Measurements from ENCODE around the gene INHBE. TPM values are rescaled to one million over a fixed set of nuclear protein-coding genes. Genes with fewer than 3 reads are reported as not detected.
A peak's percentile ranks its signal among the peaks of the same experiment; 100 is the strongest.

INHBE gene
- total RNA-seq, 1 donor from 2014 or later: 0.27 TPM

DNA sequence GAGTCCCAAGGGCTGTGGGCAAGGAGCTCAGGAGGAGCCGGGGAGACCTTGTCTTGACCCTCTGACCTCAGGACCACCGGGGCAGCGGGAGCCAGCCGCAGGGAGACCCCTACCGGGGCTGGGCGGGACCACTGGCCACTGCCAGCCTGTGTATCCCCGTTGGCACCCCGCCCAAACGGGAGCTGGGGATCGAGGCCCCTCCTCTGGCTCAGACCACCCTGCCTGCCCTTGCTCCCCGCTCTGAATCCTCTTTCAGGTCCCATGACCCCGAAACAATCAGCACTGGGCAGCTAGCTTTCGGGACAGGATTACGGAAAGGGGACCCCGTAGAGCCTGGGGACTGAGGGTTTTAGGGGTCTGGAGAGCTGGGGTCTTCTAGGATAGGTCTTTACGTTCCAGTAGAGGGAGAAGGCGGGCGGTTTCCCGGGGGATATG lies 5.8 kb downstream of the INHBE start:
- Mint-ChIP-seq H3K27me3 (peaks cover 23% of the 10 kb centered on the region), H3K4me1 (ENCODE audit: unreplicated experiment) (peaks cover 26% of the 10 kb centered on the region), H3K36me3 (no peaks in the 10 kb centered on the region), H3K9me3 (no peaks in the 10 kb centered on the region), H3K4me3 (peak overlapping the region; percentile 93), H3K27ac (peak overlapping the region; percentile 90)
- TF ChIP-seq, protein P1, sequence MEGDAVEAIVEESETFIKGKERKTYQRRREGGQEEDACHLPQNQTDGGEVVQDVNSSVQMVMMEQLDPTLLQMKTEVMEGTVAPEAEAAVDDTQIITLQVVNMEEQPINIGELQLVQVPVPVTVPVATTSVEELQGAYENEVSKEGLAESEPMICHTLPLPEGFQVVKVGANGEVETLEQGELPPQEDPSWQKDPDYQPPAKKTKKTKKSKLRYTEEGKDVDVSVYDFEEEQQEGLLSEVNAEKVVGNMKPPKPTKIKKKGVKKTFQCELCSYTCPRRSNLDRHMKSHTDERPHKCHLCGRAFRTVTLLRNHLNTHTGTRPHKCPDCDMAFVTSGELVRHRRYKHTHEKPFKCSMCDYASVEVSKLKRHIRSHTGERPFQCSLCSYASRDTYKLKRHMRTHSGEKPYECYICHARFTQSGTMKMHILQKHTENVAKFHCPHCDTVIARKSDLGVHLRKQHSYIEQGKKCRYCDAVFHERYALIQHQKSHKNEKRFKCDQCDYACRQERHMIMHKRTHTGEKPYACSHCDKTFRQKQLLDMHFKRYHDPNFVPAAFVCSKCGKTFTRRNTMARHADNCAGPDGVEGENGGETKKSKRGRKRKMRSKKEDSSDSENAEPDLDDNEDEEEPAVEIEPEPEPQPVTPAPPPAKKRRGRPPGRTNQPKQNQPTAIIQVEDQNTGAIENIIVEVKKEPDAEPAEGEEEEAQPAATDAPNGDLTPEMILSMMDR (conservative IDR thresholded peaks at IDR 0.05): peak; percentile 26
- DNase-seq (ENCODE audit: extremely low spot score, unreplicated experiment): no peak

DNA sequence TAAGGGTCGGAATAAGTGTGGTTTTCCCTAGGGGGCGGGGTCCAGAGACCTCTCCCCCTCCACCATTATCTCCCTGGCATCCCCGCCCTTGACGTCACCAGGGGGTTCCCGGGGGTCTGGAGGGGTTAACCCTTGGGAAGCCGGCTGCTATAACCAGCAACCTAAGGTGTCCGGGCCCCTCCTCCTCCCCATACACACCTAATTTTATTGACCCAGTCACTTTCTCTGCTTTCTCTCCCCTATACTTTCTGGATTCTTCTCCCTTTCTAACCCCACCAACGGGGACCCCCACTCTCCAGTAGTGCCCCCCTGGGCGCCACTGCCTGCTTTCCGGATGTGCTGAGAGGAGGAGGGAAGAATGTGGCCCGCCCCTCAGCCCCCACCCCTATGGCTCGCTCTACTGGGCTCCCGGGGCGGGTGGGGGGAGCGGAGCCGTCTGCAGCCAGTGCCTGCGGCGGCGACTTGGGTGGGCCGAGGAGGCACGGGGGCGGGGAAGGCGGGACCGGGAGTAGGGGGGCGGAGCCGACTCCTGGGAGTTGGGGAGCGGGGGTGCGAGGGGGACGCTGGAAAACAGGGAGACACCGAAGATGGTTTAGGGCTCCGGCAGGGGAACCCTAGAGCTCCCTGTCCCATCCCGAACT lies 6.3 kb downstream of the INHBE start:
- TF ChIP-seq, protein P1 (conservative IDR thresholded peaks at IDR 0.05): no peak
- Mint-ChIP-seq H3K9me3 (no peaks in the 10 kb centered on the region), H3K27ac (peak overlapping the region; percentile 90), H3K27me3 (peaks cover 22% of the 10 kb centered on the region), H3K4me1 (ENCODE audit: unreplicated experiment) (peaks cover 21% of the 10 kb centered on the region), H3K4me3 (peak overlapping the region; percentile 93), H3K36me3 (no peaks in the 10 kb centered on the region)
- peak; percentile 85 for DNase-seq (ENCODE audit: extremely low spot score, unreplicated experiment)

DNA sequence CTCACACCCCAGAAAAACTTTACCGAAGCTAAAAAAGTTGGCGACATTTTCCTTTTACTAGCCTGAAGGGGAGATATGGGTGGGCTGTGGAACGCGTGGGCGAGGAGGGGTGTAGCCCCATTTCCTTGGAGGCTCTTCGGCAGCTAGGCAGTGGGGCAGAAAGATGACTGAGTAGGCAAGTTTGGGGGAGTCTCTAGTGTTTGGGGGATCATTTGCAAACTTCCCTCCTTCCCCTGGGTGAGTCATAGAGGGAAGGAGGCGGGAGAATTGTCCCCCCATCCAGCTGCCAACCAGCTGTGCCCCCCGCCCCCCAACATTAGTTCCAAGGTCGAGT lies 6.8 kb downstream of the INHBE start:
- Mint-ChIP-seq H3K27ac (peak overlapping the region; percentile 90), H3K36me3 (no peaks in the 10 kb centered on the region), H3K4me1 (ENCODE audit: unreplicated experiment) (peaks cover 21% of the 10 kb centered on the region), H3K27me3 (peaks cover 23% of the 10 kb centered on the region), H3K4me3 (peak overlapping the region; percentile 93), H3K9me3 (no peaks in the 10 kb centered on the region)
- TF ChIP-seq, protein P1 (conservative IDR thresholded peaks at IDR 0.05): no peak
- DNase-seq (ENCODE audit: extremely low spot score, unreplicated experiment): no peak

DNA sequence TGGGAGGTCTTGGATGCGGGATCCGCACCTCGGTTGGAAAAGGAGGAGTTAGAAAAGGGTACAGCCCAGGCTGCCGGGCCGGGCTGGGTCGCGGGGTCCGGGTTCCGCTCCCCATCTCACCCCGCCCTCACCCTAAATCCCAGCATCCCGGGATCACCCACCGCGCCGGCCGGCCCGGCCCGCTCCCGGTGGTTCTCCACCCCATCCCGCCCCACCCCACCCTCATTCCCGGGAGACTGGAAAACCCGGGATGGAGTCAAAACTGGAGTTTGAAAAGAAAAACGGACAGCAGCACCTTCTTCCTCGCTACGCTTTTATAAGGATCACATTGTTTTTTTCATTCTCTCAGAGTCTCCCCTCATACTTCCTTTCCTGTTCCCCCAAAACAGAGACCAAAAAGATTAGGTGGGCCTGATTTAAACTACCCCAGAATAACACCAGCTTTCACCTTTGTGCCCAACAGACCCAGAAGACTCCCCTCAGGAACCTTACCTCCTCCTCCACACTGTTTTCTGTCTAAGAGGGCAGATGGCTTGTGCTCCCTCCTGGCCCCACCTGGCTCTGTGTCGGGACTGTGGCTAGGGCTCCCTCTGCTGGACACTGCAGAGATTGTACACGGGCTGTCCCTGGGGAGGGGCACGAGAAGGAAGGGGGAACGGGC lies 7.3 kb downstream of the INHBE start:
- no peaks in the 10 kb centered on the region for H3K9me3 Mint-ChIP-seq
- no peaks in the 10 kb centered on the region for H3K36me3 Mint-ChIP-seq
- peaks cover 27% of the 10 kb centered on the region for H3K27me3 Mint-ChIP-seq
- DNase-seq (ENCODE audit: extremely low spot score, unreplicated experiment): peak; percentile 93
- TF ChIP-seq, protein P1 (conservative IDR thresholded peaks at IDR 0.05): peak; percentile 96
- H3K27ac Mint-ChIP-seq: peak overlapping the region; percentile 93
- peak overlapping the region; percentile 93 for H3K4me3 Mint-ChIP-seq
- peaks cover 21% of the 10 kb centered on the region for H3K4me1 Mint-ChIP-seq (ENCODE audit: unreplicated experiment)

DNA sequence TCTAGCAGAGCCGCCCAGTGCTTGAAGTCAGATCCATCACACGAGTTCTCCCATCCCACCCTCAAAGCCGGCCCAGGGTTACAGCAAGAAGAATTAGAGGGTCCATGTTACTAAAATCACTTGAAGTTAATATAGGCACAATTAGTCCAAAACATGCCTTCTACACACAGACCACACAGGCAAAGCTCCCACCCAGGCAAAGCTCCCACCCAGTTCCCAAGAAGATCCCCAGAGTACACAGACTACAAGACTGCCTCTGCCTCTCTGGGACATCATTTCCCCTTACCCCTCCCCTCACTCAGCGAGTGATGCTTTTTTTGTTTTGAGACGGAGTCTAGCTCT lies 7.8 kb downstream of the INHBE start:
- H3K9me3 Mint-ChIP-seq: no peaks in the 10 kb centered on the region
- H3K4me1 Mint-ChIP-seq (ENCODE audit: unreplicated experiment): peaks cover 21% of the 10 kb centered on the region
- H3K27me3 Mint-ChIP-seq: peaks cover 32% of the 10 kb centered on the region
- H3K27ac Mint-ChIP-seq: peak overlapping the region; percentile 93
- H3K36me3 Mint-ChIP-seq: no peaks in the 10 kb centered on the region
- peak overlapping the region; percentile 93 for H3K4me3 Mint-ChIP-seq
- DNase-seq (ENCODE audit: extremely low spot score, unreplicated experiment): no peak
- TF ChIP-seq, protein P1 (conservative IDR thresholded peaks at IDR 0.05): no peak

Data from type B pancreatic cell (in vitro differentiated cells).